Sigmoid colon (tissue), 7 donors: ENCODE measurements around the gene AP1M1. TPM values are rescaled to one million over a fixed set of nuclear protein-coding genes. Genes with fewer than 3 reads are reported as not detected.

Experiments
- DNase-seq: peaks from one replicate; pipeline ENCODE4 v3.0.0-alpha.2; 2019
- H3K27ac ChIP-seq, 4 donors: fragments of 200-600 bp; sonication (generic); one replicate each; pipeline ENCODE4 v1.5.1; 2016 to 2019; ENCODE audit warnings: mild to moderate bottlenecking in 1 of 4
- H3K27me3 ChIP-seq, 3 donors: fragments of 200-600 bp; sonication (generic); one replicate each; pipeline ENCODE4 v1.5.1; 2019; ENCODE audit warnings: mild to moderate bottlenecking in 1 of 3
- H3K36me3 ChIP-seq, 4 donors: fragments of 200-600 bp; sonication (generic); one replicate each; pipeline ENCODE4 v1.5.1; 2016 to 2019
- H3K4me1 ChIP-seq, 4 donors: fragments of 200-600 bp; sonication (generic); one replicate each; pipeline ENCODE4 v1.5.1; 2017 to 2019
- H3K4me3 ChIP-seq, 4 donors: fragments of 200-600 bp; sonication (generic); one replicate each; pipeline ENCODE4 v1.5.1; 2017 to 2019; ENCODE audit warnings: mild to moderate bottlenecking in 2 of 4, moderate library complexity in 1 of 4
- H3K9me3 ChIP-seq, 4 donors: fragments of 200-600 bp in 3 of 4; sonication (generic) in 3 of 4; one replicate each; pipeline versions ENCODE4 v1.5.1 to v1.6.1; 2013 to 2019
- EP300 ChIP-seq, 4 donors: sonication (generic); formaldehyde crosslinking; IDR thresholded peaks; one replicate each; pipeline ENCODE4 v1.6.1; 2017; ENCODE audit warnings: antibody characterized with exemption in 4 of 4
- POLR2A ChIP-seq, 2 donors: fragments of 450-650 bp; IDR thresholded peaks; one replicate each; pipeline ENCODE4 v1.6.1; 2016; ENCODE audit warnings: antibody characterized with exemption in 2 of 2, mild to moderate bottlenecking in 2 of 2, moderate library complexity in 2 of 2
- POLR2AphosphoS5 ChIP-seq, 4 donors: sonication (generic); formaldehyde crosslinking; IDR thresholded peaks; one replicate each; pipeline ENCODE4 v1.6.1; 2017; ENCODE audit warnings: antibody characterized with exemption in 4 of 4
- WGBS, 2 donors: extraction: QIAGEN DNeasy Blood & Tissue Kit; methylation state at CpG; one replicate each; pipeline ENCODE4 v1.1.7; 2013; 5-methylcytosine and 5-hydroxymethylcytosine counted together
- intact Hi-C: fragments of 100-400 bp; cut with DNase I; formaldehyde crosslinking; loops from one replicate; pipeline ENCODE4 v1.15.1; 2023
- polyA plus RNA-seq, 3 donors: library from polyadenylated mRNA; stranded (reverse); fragments of 200-250 nt; gene quantifications; one replicate each; pipeline ENCODE4 v1.2.3, GENCODE V29; 2013
- total RNA-seq, 4 donors: library from RNA; depleted of rRNA; stranded (reverse); fragments of >200 nt; gene quantifications; one replicate each; pipeline ENCODE4 v1.1.0, GENCODE V29; 2016
- TF ChIP-seq, protein P1 (sequence below), 4 experiments: fragments of 450-650 bp in 3 of 4; fragments of 200-600 bp in 1 of 4; IDR thresholded peaks; one replicate each; pipeline ENCODE4 v1.5.1; 2016 to 2019; ENCODE audit warnings: antibody characterized with exemption in 4 of 4, mild to moderate bottlenecking in 3 of 4, moderate library complexity in 2 of 4
- donor health status: healthy with polysubstance abuse.
- donor health status: Bipolar disorder and iron deficiency.
- donor health status: healthy.

Gene AP1M1
- total and polyA plus RNA-seq, 7 donors: 18.7 to 63.7 (median 57.1) TPM

- Histone ChIP-seq H3K36me3 (peaks cover 8 to 66% (median 28%) of the 10 kb centered on the region in 4 donors), H3K27ac (no peak overlapping the region), H3K27me3 (no peaks in the 10 kb centered on the region), H3K9me3 (peaks cover 9 to 18% (median 16%) of the 10 kb centered on the region in 4 donors), H3K4me1 (no peaks in the 10 kb centered on the region), H3K4me3 (no peak overlapping the region)
- intact Hi-C loops: no loop called here
- 76 to 92% methylated on average over 13 of the region's 13 CpGs for WGBS, 2 donors
- TF ChIP-seq POLR2AphosphoS5 (IDR thresholded peaks at IDR 0.05): no peak
- peak; percentile 59 for DNase-seq
Observed at GRCh38 chr19:16216744-16217670, 19.3 kb downstream of the AP1M1 start.

- intact Hi-C loops: no loop called here
- WGBS, 2 donors: 85 to 95% methylated on average over 16 of the region's 16 CpGs
- Histone ChIP-seq H3K9me3 (peaks cover 9 to 18% (median 16%) of the 10 kb centered on the region in 4 donors), H3K4me3 (no peak overlapping the region), H3K27ac (no peak overlapping the region), H3K27me3 (no peaks in the 10 kb centered on the region), H3K36me3 (peaks cover 8 to 74% (median 36%) of the 10 kb centered on the region in 4 donors), H3K4me1 (no peaks in the 10 kb centered on the region)
- peak; percentile 52 for DNase-seq
- TF ChIP-seq, protein P1, sequence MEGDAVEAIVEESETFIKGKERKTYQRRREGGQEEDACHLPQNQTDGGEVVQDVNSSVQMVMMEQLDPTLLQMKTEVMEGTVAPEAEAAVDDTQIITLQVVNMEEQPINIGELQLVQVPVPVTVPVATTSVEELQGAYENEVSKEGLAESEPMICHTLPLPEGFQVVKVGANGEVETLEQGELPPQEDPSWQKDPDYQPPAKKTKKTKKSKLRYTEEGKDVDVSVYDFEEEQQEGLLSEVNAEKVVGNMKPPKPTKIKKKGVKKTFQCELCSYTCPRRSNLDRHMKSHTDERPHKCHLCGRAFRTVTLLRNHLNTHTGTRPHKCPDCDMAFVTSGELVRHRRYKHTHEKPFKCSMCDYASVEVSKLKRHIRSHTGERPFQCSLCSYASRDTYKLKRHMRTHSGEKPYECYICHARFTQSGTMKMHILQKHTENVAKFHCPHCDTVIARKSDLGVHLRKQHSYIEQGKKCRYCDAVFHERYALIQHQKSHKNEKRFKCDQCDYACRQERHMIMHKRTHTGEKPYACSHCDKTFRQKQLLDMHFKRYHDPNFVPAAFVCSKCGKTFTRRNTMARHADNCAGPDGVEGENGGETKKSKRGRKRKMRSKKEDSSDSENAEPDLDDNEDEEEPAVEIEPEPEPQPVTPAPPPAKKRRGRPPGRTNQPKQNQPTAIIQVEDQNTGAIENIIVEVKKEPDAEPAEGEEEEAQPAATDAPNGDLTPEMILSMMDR (IDR thresholded peaks at IDR 0.05): no peak
- no peak for TF ChIP-seq POLR2A (IDR thresholded peaks at IDR 0.05)
- TF ChIP-seq EP300 (IDR thresholded peaks at IDR 0.05): no peak
Observed at GRCh38 chr19:16217716-16218451, 20.2 kb downstream of the AP1M1 start.

GRCh38 chr19:16218851-16219250 lies 21.1 kb downstream of the AP1M1 start:
- no peak overlapping the region for H3K27ac ChIP-seq
- no peaks in the 10 kb centered on the region for H3K27me3 ChIP-seq
- 55 to 68% methylated on average over 2 of the region's 2 CpGs for WGBS, 2 donors
- intact Hi-C loops: no loop called here
- H3K36me3 ChIP-seq: peaks cover 11 to 84% (median 43%) of the 10 kb centered on the region in 4 donors
- TF ChIP-seq EP300 (IDR thresholded peaks at IDR 0.05) (no peak), POLR2A (IDR thresholded peaks at IDR 0.05) (no peak), POLR2AphosphoS5 (IDR thresholded peaks at IDR 0.05) (no peak)
- TF ChIP-seq, protein P1 (IDR thresholded peaks at IDR 0.05): no peak
- peaks cover 9 to 18% (median 16%) of the 10 kb centered on the region in 4 donors for H3K9me3 ChIP-seq
- H3K4me1 ChIP-seq: no peaks in the 10 kb centered on the region
- DNase-seq: no peak
- no peak overlapping the region for H3K4me3 ChIP-seq

- Histone ChIP-seq H3K27me3 (no peaks in the 10 kb centered on the region), H3K9me3 (peaks cover 9 to 18% (median 16%) of the 10 kb centered on the region in 4 donors), H3K27ac (no peak overlapping the region), H3K36me3 (peaks cover 27 to 96% (median 66%) of the 10 kb centered on the region in 4 donors), H3K4me3 (no peak overlapping the region), H3K4me1 (no peaks in the 10 kb centered on the region)
- 93% methylated on average over 3 of the region's 3 CpGs for WGBS, 2 donors
- intact Hi-C loops: no loop called here
- TF ChIP-seq EP300 (IDR thresholded peaks at IDR 0.05): no peak
- TF ChIP-seq, protein P1 (IDR thresholded peaks at IDR 0.05): no peak
- no peak for TF ChIP-seq POLR2A (IDR thresholded peaks at IDR 0.05)
- TF ChIP-seq POLR2AphosphoS5 (IDR thresholded peaks at IDR 0.05): no peak
- no peak for DNase-seq
Observed at GRCh38 chr19:16222806-16223205, 25.1 kb downstream of the AP1M1 start.

- intact Hi-C loops: no loop called here
- TF ChIP-seq POLR2A (IDR thresholded peaks at IDR 0.05) (no peak), EP300 (IDR thresholded peaks at IDR 0.05) (no peak), POLR2AphosphoS5 (IDR thresholded peaks at IDR 0.05) (no peak)
- TF ChIP-seq, protein P1 (IDR thresholded peaks at IDR 0.05): no peak
- Histone ChIP-seq H3K4me3 (no peak overlapping the region), H3K9me3 (peaks cover 9 to 18% (median 16%) of the 10 kb centered on the region in 4 donors), H3K27me3 (no peaks in the 10 kb centered on the region), H3K36me3 (peaks cover 30 to 96% (median 70%) of the 10 kb centered on the region in 4 donors), H3K27ac (no peak overlapping the region), H3K4me1 (no peaks in the 10 kb centered on the region)
- 84 to 90% methylated on average over 15 of the region's 15 CpGs for WGBS, 2 donors
- DNase-seq: no peak
Observed at GRCh38 chr19:16223746-16224145, 26.0 kb downstream of the AP1M1 start.
